ENCODE results near the gene EFNB2.

The EFNB2 gene

GRCh38 chr13:106478116-106478515 lies 57.3 kb downstream of the EFNB2 start:
- POLR2A ChIA-PET = no interaction called here

More at GRCh38 chr13:106478116-106478515, 57.3 kb downstream of the EFNB2 start:
- no peak overlapping the region for H3K4me3 ChIP-seq (ENCODE audit: low read depth, low read length)
- H3K36me3 ChIP-seq (ENCODE audit: control insufficient read depth in 2 of 2, insufficient read depth in 1 of 2, low read length in 2 of 2) = no peaks in the 10 kb centered on the region
- TF ChIP-seq ZNF223 (tag by site-specific recombination; IDR thresholded peaks at IDR 0.05) (no peak), ZNF501 (tag by site-specific recombination; IDR thresholded peaks at IDR 0.05) (no peak), PRDM1 (tag by site-specific recombination; IDR thresholded peaks at IDR 0.05) (no peak), ZNF211 (tag by site-specific recombination; IDR thresholded peaks at IDR 0.05; ENCODE audit: low read depth) (no peak), ZNF274 (IDR thresholded peaks at IDR 0.05; ENCODE audit: low read length) (no peak), ZNF274 (tag by site-specific recombination; IDR thresholded peaks at IDR 0.05; ENCODE audit: borderline replicate concordance) (no peak), ZNF121 (tag by site-specific recombination; IDR thresholded peaks at IDR 0.05) (no peak), ZNF18 (tag by site-specific recombination; IDR thresholded peaks at IDR 0.05) (no peak), ZNF488 (tag by site-specific recombination; IDR thresholded peaks at IDR 0.05) (no peak), ZBTB20 (tag by site-specific recombination; IDR thresholded peaks at IDR 0.05) (no peak), KLF8 (tag by site-specific recombination; IDR thresholded peaks at IDR 0.05) (no peak), REST (tag by site-specific recombination; IDR thresholded peaks at IDR 0.05) (no peak), ZNF416 (tag by site-specific recombination; IDR thresholded peaks at IDR 0.05) (no peak), ZBTB7A (tag by site-specific recombination; IDR thresholded peaks at IDR 0.05; ENCODE audit: low read depth) (no peak), ZNF621 (tag by site-specific recombination; IDR thresholded peaks at IDR 0.05) (no peak), ZIC2 (tag by site-specific recombination; IDR thresholded peaks at IDR 0.05) (no peak), CTCF (tag by site-specific recombination; IDR thresholded peaks at IDR 0.05) (no peak), KLF16 (tag by site-specific recombination; IDR thresholded peaks at IDR 0.05) (no peak)
- TF ChIP-seq, protein P1, sequence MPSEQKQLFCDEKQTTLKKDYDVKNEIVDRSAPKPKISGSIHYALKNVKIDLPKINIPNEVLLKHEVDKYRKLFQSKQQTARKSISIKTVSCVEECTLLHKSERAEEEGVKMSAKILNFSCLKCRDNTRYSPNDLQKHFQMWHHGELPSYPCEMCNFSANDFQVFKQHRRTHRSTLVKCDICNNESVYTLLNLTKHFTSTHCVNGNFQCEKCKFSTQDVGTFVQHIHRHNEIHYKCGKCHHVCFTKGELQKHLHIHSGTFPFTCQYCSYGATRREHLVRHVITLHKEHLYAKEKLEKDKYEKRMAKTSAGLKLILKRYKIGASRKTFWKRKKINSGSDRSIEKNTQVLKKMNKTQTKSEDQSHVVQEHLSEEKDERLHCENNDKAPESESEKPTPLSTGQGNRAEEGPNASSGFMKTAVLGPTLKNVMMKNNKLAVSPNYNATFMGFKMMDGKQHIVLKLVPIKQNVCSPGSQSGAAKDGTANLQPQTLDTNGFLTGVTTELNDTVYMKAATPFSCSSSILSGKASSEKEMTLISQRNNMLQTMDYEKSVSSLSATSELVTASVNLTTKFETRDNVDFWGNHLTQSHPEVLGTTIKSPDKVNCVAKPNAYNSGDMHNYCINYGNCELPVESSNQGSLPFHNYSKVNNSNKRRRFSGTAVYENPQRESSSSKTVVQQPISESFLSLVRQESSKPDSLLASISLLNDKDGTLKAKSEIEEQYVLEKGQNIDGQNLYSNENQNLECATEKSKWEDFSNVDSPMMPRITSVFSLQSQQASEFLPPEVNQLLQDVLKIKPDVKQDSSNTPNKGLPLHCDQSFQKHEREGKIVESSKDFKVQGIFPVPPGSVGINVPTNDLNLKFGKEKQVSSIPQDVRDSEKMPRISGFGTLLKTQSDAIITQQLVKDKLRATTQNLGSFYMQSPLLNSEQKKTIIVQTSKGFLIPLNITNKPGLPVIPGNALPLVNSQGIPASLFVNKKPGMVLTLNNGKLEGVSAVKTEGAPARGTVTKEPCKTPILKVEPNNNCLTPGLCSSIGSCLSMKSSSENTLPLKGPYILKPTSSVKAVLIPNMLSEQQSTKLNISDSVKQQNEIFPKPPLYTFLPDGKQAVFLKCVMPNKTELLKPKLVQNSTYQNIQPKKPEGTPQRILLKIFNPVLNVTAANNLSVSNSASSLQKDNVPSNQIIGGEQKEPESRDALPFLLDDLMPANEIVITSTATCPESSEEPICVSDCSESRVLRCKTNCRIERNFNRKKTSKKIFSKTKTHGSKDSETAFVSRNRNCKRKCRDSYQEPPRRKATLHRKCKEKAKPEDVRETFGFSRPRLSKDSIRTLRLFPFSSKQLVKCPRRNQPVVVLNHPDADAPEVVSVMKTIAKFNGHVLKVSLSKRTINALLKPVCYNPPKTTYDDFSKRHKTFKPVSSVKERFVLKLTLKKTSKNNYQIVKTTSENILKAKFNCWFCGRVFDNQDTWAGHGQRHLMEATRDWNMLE (tag by site-specific recombination; conservative IDR thresholded peaks at IDR 0.05; ENCODE audit: low read depth) = no peak
- TF ChIP-seq, protein P2, sequence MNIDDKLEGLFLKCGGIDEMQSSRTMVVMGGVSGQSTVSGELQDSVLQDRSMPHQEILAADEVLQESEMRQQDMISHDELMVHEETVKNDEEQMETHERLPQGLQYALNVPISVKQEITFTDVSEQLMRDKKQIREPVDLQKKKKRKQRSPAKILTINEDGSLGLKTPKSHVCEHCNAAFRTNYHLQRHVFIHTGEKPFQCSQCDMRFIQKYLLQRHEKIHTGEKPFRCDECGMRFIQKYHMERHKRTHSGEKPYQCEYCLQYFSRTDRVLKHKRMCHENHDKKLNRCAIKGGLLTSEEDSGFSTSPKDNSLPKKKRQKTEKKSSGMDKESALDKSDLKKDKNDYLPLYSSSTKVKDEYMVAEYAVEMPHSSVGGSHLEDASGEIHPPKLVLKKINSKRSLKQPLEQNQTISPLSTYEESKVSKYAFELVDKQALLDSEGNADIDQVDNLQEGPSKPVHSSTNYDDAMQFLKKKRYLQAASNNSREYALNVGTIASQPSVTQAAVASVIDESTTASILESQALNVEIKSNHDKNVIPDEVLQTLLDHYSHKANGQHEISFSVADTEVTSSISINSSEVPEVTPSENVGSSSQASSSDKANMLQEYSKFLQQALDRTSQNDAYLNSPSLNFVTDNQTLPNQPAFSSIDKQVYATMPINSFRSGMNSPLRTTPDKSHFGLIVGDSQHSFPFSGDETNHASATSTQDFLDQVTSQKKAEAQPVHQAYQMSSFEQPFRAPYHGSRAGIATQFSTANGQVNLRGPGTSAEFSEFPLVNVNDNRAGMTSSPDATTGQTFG (tag by site-specific recombination; IDR thresholded peaks at IDR 0.05; ENCODE audit: borderline replicate concordance) = no peak
- no peak overlapping the region for H3K27ac ChIP-seq (ENCODE audit: extremely low read depth, low read depth, low read length)
- CTCF ChIA-PET = no interaction called here
- no peaks in the 10 kb centered on the region for H3K9me3 ChIP-seq (ENCODE audit: control insufficient read depth, insufficient read depth, low read depth, low read length)
- no peaks in the 10 kb centered on the region for H3K4me1 ChIP-seq (ENCODE audit: control insufficient read depth, insufficient read depth, low read length)
